HG03045 (cell line): ENCODE measurements around the gene MYBBP1A.
A peak's percentile ranks its signal among the peaks of the same experiment; 100 is the strongest.
"Not testable (repeated sequence)": the region's sequence is repeated elsewhere in the genome, so short reads cannot be mapped to it uniquely, and the experiment has no call there.

Experiments
- ATAC-seq: cut with Tn5 transposase; IDR thresholded peaks from one replicate; pipeline ENCODE4 v1.9.1; 2021; ENCODE audit warnings: mild to moderate bottlenecking, moderate library complexity; ENCODE audit not compliant: unreplicated experiment

Gene MYBBP1A, protein sequence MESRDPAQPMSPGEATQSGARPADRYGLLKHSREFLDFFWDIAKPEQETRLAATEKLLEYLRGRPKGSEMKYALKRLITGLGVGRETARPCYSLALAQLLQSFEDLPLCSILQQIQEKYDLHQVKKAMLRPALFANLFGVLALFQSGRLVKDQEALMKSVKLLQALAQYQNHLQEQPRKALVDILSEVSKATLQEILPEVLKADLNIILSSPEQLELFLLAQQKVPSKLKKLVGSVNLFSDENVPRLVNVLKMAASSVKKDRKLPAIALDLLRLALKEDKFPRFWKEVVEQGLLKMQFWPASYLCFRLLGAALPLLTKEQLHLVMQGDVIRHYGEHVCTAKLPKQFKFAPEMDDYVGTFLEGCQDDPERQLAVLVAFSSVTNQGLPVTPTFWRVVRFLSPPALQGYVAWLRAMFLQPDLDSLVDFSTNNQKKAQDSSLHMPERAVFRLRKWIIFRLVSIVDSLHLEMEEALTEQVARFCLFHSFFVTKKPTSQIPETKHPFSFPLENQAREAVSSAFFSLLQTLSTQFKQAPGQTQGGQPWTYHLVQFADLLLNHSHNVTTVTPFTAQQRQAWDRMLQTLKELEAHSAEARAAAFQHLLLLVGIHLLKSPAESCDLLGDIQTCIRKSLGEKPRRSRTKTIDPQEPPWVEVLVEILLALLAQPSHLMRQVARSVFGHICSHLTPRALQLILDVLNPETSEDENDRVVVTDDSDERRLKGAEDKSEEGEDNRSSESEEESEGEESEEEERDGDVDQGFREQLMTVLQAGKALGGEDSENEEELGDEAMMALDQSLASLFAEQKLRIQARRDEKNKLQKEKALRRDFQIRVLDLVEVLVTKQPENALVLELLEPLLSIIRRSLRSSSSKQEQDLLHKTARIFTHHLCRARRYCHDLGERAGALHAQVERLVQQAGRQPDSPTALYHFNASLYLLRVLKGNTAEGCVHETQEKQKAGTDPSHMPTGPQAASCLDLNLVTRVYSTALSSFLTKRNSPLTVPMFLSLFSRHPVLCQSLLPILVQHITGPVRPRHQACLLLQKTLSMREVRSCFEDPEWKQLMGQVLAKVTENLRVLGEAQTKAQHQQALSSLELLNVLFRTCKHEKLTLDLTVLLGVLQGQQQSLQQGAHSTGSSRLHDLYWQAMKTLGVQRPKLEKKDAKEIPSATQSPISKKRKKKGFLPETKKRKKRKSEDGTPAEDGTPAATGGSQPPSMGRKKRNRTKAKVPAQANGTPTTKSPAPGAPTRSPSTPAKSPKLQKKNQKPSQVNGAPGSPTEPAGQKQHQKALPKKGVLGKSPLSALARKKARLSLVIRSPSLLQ (N-terminal part only)

DNA sequence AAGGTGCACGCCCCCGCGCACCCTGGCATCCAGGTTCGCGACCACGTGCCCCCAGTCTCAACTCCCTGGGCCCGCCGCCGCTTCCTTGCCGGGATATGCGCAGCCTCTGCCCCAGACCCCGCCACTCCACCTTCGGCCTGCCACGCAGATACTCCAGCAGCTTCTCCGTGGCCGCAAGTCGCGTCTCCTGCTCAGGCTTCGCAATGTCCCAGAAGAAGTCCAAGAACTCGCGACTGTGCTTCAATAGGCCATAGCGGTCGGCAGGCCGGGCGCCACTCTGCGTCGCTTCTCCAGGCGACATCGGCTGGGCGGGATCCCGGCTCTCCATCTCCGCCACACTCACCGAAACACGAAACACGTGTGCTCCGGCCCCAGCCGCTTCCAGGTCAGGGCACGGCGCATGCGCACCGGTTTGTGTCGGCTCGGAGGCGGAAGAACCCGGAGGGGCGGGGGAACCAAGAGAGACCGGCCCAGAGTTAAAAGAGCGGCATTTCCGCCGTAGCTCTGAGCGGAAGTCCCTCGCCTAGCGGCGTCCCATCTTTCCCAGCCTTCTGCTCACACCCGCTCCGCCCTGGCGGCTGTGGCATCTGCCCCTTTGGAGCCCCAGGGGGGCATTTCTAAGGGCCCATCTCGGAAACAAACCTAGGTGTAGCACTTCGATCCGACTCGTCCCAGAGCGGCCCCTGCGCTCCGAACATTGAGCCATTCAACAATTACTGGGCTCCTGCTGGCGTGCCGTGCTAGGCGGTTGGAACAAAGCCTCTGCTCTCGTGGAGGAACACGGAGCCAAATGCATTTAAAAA lies at the start of gene MYBBP1A:
TSS of gene MYBBP1A (minus strand) at position 388 of the 803 bp plus-strand sequence. CDS start at position 328, 60 bp downstream.
- peak; percentile 81 for ATAC-seq

- ATAC-seq, result not testable (repeated sequence)
Observed at GRCh38 chr17:4604736-4605135, 49.6 kb upstream of the MYBBP1A start.

DNA sequence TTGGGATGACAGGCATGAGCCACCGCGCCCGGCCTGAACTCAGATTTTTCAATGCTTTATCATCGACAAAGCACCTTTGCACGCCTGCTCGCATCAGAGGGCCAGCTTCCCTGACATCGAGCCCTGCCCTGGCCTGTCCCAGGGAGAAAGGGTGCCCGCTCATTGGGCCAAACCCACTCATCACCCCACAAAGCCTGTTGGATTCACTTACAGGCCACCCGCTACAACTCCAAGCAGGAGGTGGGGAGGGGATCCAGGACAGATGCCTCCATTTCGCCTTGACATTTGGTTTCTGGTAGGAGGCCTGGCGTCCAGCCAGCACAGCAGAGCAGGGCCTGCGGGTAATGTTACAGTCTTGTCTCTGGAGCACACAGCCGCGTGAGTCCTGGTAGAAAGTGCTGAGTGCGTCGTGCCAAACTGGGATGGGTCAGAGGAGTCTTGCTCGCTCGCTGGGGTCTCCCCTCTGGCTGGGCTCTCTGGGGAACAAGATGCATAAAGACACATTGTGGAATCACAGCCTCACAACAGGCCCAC lies 49.0 kb upstream of the MYBBP1A start:
- no peak for ATAC-seq

DNA sequence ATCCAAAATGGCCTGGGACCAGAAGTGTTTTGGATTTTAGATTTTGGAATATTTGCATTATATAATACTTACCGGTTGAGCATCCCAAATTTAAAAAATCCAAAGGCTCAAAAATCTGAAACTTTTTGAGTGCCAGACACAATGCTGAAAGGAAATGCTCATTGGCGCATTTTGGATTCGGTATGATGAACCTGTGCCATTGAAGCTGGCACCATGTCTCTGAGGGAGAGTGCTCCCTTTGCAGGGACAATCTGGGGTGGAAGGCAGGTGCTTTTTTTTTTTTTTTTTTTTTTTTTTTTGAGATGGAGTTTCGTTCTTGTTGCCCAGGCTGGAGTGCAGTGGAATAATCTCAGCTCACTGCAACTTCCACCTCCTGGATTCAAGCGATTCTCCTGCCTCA lies 46.9 kb upstream of the MYBBP1A start:
- no peak for ATAC-seq

DNA sequence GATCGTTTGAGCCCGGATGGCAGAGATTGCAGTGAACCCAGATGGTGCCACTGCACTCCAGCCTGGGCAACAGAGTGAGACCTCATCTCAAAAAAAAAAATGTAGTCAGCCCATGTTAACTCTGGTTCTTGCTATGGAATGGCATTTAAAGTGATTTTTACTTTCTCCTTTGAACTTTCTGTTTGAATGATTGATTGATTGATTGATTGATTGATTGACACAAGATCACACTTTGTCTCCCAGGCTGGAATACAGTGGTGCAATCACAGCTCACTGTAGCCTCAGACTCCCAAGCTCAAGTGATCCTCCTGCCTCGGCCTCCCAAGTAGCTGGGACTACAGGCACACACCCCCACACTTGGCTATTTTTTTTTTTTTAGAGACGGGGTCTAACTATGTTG lies 46.1 kb upstream of the MYBBP1A start:
- ATAC-seq, result no peak

DNA sequence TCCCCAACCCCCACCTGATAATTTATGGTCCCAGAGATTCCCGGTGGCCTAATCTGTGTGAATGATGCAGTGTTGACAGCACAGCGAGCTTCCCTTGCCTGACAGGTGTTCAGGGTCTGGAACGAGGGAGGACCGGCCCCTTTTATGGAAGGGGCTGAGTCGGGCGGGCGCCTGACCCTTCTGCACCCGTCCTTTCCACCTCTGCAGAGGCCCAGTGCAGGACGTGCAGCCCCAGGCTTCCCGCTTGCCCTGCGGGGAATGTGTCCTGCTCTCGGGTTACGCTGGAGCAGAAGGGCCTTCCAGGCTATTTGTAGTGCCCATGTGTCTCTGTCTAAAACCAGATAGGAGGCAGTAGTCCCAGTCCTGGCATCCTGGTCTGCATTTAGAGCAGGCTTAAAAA lies 45.4 kb upstream of the MYBBP1A start:
- no peak for ATAC-seq

GRCh38 chr17:4599505-4600281 lies 44.5 kb upstream of the MYBBP1A start:
- ATAC-seq, result no peak

- no peak for ATAC-seq
Observed at GRCh38 chr17:4598776-4599504, 43.8 kb upstream of the MYBBP1A start.

- ATAC-seq, result no peak
Observed at GRCh38 chr17:4597975-4598374, 42.8 kb upstream of the MYBBP1A start.

- no peak for ATAC-seq
Observed at GRCh38 chr17:4596636-4597380, 41.6 kb upstream of the MYBBP1A start.

DNA sequence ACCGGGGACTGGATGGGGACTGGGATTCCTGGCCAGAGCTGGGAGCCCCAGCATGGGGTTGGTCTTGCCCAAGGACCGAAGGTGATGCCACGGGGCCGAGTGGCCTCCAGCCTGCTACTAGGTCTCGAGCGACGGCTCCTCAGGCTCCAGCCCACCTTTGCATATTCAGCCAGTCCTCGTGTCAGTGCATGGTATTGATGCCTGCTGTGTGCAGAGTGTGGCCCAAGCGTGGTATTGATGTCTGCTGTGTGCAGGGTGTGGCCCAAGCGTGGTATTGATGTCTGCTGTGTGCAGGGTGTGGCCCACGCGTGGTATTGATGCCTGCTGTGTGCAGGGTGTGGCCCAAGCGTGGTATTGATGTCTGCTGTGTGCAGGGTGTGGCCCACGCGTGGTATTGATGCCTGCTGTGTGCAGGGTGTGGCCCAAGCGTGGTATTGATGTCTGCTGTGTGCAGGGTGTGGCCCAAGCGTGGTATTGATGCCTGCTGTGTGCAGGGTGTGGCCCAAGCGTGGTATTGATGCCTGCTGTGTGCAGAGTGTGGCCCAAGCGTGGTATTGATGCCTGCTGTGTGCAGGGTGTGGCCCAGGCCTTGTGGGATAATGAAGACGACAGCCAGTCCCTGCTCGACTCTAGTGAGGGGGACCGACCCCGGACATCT lies 40.6 kb upstream of the MYBBP1A start:
- ATAC-seq, result not testable (repeated sequence)

- no peak for ATAC-seq
Observed at GRCh38 chr17:4594931-4595684, 39.9 kb upstream of the MYBBP1A start.

- ATAC-seq, result no peak
Observed at GRCh38 chr17:4594406-4594805, 39.2 kb upstream of the MYBBP1A start.

GRCh38 chr17:4593021-4593421 lies 37.8 kb upstream of the MYBBP1A start:
- ATAC-seq, result no peak

DNA sequence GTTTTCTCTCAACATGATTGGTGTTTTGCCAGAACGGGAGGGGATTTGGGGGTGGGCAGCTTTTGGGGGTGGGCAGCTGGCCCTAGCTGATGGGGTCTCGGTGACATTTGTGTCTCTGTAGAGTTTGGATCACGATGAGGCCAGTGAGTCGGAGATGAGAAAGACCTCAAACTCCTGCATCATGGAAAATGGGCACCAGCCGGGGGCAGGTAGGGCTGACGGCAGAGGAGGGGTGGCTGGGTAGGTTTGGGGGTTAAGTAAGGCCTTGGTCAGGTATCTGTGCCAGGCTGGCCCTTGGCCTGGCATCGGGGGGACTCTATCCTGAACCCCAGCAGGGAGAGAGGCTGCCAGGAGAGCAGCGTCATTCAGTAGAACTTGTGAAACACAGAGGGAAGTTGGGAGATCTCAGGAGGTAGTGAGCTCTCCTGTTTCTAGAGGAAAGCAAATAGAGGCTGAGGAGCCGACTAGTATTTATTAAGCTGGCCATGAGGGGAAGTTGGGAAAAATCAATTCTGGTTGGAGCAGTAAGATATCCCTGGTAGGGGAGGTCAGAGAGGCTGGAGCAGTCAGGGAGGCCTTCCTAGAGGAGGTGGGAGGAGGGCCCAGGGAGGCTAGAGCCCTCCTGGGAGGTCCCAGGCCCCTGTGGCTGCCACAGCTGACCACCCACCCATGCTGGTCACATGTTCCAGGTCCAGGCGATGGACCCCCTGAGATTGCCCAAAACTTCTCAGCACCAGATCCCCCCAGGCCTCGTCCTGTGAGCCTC lies 37.2 kb upstream of the MYBBP1A start:
- ATAC-seq, result no peak

DNA sequence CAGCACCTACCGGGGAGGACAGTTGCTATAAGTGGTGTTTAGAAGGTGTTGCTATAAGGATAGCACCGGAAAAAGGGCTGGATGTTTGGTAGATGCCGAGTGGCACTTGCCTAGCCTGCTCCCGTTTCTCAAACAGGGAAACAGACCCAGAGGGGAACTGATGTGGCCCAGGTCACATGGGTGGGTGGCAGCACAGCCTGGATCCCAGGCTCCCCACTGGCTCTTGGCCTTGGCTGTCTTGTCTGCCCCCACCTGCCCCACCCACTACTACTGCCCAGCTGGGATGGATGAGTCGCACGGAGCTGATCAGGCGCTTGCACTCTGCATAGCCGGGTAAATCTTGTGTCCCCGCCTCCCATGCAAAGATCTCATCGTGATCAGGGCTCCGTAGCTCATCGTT lies 36.3 kb upstream of the MYBBP1A start:
- no peak for ATAC-seq
